Upper lobe of left lung (tissue), 6 donors: ENCODE data around the gene IKZF3. TPM values are rescaled to one million over a fixed set of nuclear protein-coding genes. Genes with fewer than 3 reads are reported as not detected.

Source experiments
- ATAC-seq, 2 donors: fragments of 200-7000 bp; cut with Tn5 transposase; one replicate each; pipeline ENCODE4 v1.9.1; 2022; ENCODE audit warnings: mild to moderate bottlenecking in 2 of 2, moderate library complexity in 2 of 2; ENCODE audit not compliant: low FRiP score in 2 of 2
- DNase-seq, 2 donors: peaks; one replicate each; pipeline ENCODE4 v3.0.0-alpha.2; 2019 to 2020
- H3K27ac ChIP-seq, 4 donors: fragments of 200-600 bp; sonication (generic); one replicate each; pipeline ENCODE4 v1.5.1; 2016 to 2019
- H3K27me3 ChIP-seq, 4 donors: fragments of 200-600 bp; sonication (generic); one replicate each; pipeline ENCODE4 v1.5.1; 2017 to 2019
- H3K36me3 ChIP-seq, 4 donors: fragments of 200-600 bp; sonication (generic); one replicate each; pipeline ENCODE4 v1.5.1; 2016 to 2019
- H3K4me1 ChIP-seq, 4 donors: fragments of 200-600 bp; sonication (generic); one replicate each; pipeline ENCODE4 v1.5.1; 2018 to 2019
- H3K4me3 ChIP-seq, 4 donors: fragments of 200-600 bp; sonication (generic); one replicate each; pipeline ENCODE4 v1.5.1; 2017 to 2019; ENCODE audit warnings: mild to moderate bottlenecking in 2 of 4, moderate library complexity in 1 of 4
- H3K9me3 ChIP-seq, 4 donors: fragments of 200-600 bp; sonication (generic); one replicate each; pipeline ENCODE4 v1.5.1; 2018 to 2019
- EP300 ChIP-seq, 4 donors: sonication (generic); formaldehyde crosslinking; IDR thresholded peaks; one replicate each; pipeline ENCODE4 v1.5.1; 2017; ENCODE audit warnings: antibody characterized with exemption in 4 of 4, control low read depth in 2 of 4
- POLR2A ChIP-seq, 4 donors: fragments of 450-650 bp; IDR thresholded peaks; one replicate each; pipeline ENCODE4 v1.5.1; 2016 to 2017; ENCODE audit warnings: antibody characterized with exemption in 4 of 4, mild to moderate bottlenecking in 2 of 4
- POLR2AphosphoS5 ChIP-seq, 2 donors: sonication (generic); formaldehyde crosslinking; IDR thresholded peaks; one replicate each; pipeline ENCODE4 v1.5.1; 2017; ENCODE audit warnings: antibody characterized with exemption in 2 of 2
- WGBS, 2 donors: methylation state at CpG; one replicate each; pipeline ENCODE4 v1.1.5; 2017 to 2018; 5-methylcytosine and 5-hydroxymethylcytosine counted together
- total RNA-seq, 6 donors: library from RNA; depleted of rRNA in 4 of 6; stranded (reverse); fragments of >200 nt in 4 of 6; gene quantifications; one replicate each; pipeline versions ENCODE4 v1.1.0 to v1.2.1, GENCODE V29; 2016 to 2021
- TF ChIP-seq, protein P1 (sequence below), 6 experiments: fragments of 450-650 bp in 4 of 6; fragments of 200-600 bp in 2 of 6; sonication (generic) in 2 of 6; IDR thresholded peaks; one replicate each; pipeline ENCODE4 v1.5.1; 2016 to 2019; ENCODE audit warnings: antibody characterized with exemption in 6 of 6
- donor health status: DM: no; HTN: no; CAD: no; lungs with moderate emphysema.
- donor health status: DM: no; HTN: yes; CAD: no; lungs with severe emphysema.

IKZF3 gene
- total RNA-seq, 6 donors from 2014 or later, result 2.2 to 14.9 (median 4.9) TPM

DNA sequence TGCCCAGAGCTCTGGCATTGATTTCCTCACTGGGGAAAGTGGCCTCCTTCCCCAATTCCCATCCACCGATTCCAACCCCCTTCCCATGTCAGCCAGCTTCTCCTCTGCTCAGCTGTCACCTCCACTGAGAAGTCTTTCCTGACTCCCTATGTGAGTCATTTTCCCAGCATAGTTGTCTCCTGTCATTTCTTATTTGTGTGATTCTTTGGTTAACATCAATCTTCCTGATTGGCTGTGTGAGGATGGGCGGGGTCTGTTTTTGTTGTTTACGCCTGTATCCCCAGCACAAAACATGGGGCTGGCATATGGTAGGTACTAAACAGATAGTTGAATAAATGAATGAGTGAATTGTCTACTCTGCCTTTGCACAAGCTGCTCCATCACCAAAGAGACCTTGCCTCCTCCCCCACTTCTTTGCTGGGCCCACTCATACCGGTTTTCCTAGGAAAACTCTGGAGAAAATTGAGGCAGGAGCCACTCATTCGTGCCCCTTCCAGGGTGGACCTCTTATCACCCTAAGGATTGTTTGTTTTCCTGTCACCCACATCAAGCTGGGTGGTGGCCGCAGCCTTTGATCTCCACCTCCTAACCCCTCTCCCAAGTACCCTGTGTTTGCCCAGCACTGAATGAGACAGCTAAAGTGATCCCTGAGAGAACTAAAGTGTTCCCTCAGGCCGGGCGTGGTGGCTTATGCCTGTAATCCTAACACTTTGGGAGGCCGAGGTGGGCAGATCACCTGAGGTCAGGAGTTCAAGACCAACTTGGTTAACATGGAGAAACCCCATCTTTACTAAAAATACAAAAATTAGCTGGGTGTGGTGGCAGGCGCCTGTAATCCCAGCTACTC is 127.6 kb downstream of the IKZF3 start:
- TF ChIP-seq POLR2A (IDR thresholded peaks at IDR 0.05) (no peak), POLR2AphosphoS5 (IDR thresholded peaks at IDR 0.05) (peak in 1 of 2 donors; percentile 29)
- Histone ChIP-seq H3K27ac (peak overlapping the region in 3 of 4 donors; percentile 49 to 82 (median 76)), H3K27me3 (peaks cover 0 to 29% (median 12%) of the 10 kb centered on the region in 4 donors), H3K4me1 (peaks cover 6 to 49% (median 26%) of the 10 kb centered on the region in 4 donors), H3K4me3 (peak overlapping the region in 3 of 4 donors; percentile 47 to 59 (median 50)), H3K36me3 (no peaks in the 10 kb centered on the region), H3K9me3 (no peaks in the 10 kb centered on the region)
- 51 to 61% methylated on average over 10 of the region's 10 CpGs for WGBS, 2 donors
- ATAC-seq (peak in 1 of 2 donors; percentile 5), DNase-seq (peak in 1 of 2 donors; percentile 77)

DNA sequence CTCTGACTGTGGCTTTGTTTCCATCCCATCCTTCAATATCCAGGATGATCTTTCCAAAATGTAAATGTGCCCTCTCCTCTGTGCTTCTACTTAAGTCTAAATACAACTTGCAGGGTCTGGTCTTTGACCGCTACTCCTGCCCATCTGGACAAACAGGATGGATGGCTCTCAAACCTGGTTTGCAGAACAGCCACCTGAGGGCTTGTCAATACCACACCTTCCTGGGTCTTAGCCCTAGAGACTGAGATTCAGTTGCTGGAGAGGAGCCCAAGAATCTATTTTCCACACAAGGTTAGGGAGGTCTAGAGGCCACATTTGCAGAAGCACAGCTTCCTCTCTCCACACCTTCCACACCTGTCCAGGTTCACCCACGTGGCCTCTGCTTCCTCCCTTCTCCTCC is 128.2 kb downstream of the IKZF3 start:
- no peak for ATAC-seq
- H3K27ac ChIP-seq, result no peak overlapping the region
- no peak overlapping the region for H3K4me3 ChIP-seq
- no peaks in the 10 kb centered on the region for H3K9me3 ChIP-seq
- H3K4me1 ChIP-seq, result peaks cover 3 to 47% (median 25%) of the 10 kb centered on the region in 4 donors
- WGBS, 2 donors, result 41 to 51% methylated on average over 2 of the region's 2 CpGs
- TF ChIP-seq, protein P1, sequence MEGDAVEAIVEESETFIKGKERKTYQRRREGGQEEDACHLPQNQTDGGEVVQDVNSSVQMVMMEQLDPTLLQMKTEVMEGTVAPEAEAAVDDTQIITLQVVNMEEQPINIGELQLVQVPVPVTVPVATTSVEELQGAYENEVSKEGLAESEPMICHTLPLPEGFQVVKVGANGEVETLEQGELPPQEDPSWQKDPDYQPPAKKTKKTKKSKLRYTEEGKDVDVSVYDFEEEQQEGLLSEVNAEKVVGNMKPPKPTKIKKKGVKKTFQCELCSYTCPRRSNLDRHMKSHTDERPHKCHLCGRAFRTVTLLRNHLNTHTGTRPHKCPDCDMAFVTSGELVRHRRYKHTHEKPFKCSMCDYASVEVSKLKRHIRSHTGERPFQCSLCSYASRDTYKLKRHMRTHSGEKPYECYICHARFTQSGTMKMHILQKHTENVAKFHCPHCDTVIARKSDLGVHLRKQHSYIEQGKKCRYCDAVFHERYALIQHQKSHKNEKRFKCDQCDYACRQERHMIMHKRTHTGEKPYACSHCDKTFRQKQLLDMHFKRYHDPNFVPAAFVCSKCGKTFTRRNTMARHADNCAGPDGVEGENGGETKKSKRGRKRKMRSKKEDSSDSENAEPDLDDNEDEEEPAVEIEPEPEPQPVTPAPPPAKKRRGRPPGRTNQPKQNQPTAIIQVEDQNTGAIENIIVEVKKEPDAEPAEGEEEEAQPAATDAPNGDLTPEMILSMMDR (IDR thresholded peaks at IDR 0.05), result no peak
- TF ChIP-seq EP300 (IDR thresholded peaks at IDR 0.05), result no peak
- no peak for TF ChIP-seq POLR2AphosphoS5 (IDR thresholded peaks at IDR 0.05)
- TF ChIP-seq POLR2A (IDR thresholded peaks at IDR 0.05), result no peak
- DNase-seq, result no peak
- peaks cover 0 to 29% (median 12%) of the 10 kb centered on the region in 4 donors for H3K27me3 ChIP-seq
- no peaks in the 10 kb centered on the region for H3K36me3 ChIP-seq

DNA sequence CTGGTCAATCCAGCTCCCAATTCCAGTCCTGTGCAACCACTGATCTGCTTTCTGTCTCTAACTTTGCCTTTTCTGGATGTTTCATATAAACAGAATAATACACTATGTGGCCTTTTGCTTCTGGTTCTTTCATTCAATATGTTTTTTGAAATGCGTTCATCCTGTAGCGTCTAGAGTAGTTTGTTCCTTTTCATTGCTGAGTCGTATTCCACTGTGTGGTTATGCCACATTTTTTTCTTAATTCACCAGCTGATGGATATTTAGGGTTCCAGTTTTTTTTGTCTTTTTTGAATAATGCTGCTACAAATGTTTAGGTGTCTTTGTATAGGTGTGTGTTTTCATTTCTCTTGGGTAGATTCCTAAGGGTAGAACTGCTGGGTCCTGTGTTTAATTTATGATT is 131.5 kb downstream of the IKZF3 start:
- no peak for ATAC-seq

DNA sequence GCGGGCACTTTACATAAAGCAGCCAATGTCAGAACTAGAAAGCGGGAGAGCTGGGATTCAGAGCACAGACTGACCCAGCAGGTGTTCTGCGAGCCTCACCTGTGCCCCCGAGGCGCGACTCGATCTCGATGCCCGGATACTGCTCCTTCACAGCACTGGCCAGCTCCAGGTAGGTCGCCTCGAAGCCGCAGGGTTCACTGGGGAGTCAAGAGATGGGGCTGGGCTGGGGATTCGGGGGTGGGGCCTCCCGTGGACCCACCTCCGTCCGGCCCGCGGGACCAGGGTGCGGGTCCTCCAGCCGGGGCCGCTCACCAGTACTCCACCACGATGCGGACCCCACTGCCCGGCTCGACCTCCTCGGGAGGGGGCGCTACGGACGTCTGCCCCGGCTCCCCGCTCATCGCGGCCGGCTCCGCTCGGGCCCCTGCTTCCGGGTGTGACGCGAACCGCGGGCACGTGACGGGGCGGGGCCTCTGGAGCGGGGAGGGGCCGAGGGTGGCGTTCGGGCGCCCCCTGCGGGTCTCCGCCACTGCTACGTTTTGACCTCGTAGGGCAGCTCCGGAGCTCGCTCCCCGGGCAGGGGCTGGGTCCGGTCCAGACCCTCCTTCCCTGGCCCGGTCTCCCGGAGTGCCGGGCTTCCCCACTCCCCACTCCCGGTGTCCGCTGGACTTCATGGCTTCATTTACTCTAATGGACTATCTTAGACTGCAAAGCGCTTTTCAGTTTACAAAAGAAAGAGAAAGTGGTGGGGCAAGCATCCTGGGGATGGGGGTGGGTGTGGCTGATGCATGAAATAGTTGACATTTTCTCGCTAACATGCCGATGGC is 133.8 kb downstream of the IKZF3 start, which contains the start of gene MIEN1:
MIEN1 (minus strand) TSS at position 438 of the 827 bp plus-strand sequence; CDS start at position 401, 37 bp downstream.
- Histone ChIP-seq H3K4me3 (peak within 1 kb of the TSS; percentile 72 to 86 (median 79)), H3K27me3 (no peaks in the 10 kb centered on the region), H3K36me3 (peaks cover 1 to 33% (median 28%) of the 10 kb centered on the region in 4 donors), H3K4me1 (peaks cover 10 to 31% (median 15%) of the 10 kb centered on the region in 4 donors), H3K27ac (peak within 1 kb of the TSS; percentile 89 to 97 (median 94)), H3K9me3 (no peaks in the 10 kb centered on the region)
- DNase-seq, result peak; percentile 93 to 100
- ATAC-seq, result peak; percentile 96 to 99
- WGBS, 2 donors, result 0 to 3% methylated on average over 6 to 45 of the region's 65 CpGs
- TF ChIP-seq EP300 (IDR thresholded peaks at IDR 0.05) (peak in 1 of 4 donors; percentile 50), POLR2AphosphoS5 (IDR thresholded peaks at IDR 0.05) (peak; percentile 90 to 96), POLR2A (IDR thresholded peaks at IDR 0.05) (peak; percentile 30 to 92 (median 58))
- TF ChIP-seq, protein P1 (IDR thresholded peaks at IDR 0.05), result peak; percentile 93 to 96 (median 96)

More for the DNA sequence above, 131.5 kb downstream of the IKZF3 start:
- Histone ChIP-seq H3K27me3 (peaks cover 0 to 4% (median 2%) of the 10 kb centered on the region in 4 donors), H3K9me3 (no peaks in the 10 kb centered on the region), H3K4me1 (peaks cover 10 to 44% (median 22%) of the 10 kb centered on the region in 4 donors), H3K4me3 (no peak overlapping the region), H3K36me3 (peaks cover 0 to 17% (median 14%) of the 10 kb centered on the region in 4 donors), H3K27ac (no peak overlapping the region)
- 97 to 98% methylated on average over 3 of the region's 3 CpGs for WGBS, 2 donors
- no peak for DNase-seq
- TF ChIP-seq, protein P1 (IDR thresholded peaks at IDR 0.05), result no peak
- TF ChIP-seq POLR2AphosphoS5 (IDR thresholded peaks at IDR 0.05) (no peak), EP300 (IDR thresholded peaks at IDR 0.05) (no peak), POLR2A (IDR thresholded peaks at IDR 0.05) (no peak)
